Common myeloid progenitor, CD34-positive (primary cell): ENCODE data around the gene PCDHGA2.
"Not testable (repeated sequence)": the region's sequence is repeated elsewhere in the genome, so short reads cannot be mapped to it uniquely, and the experiment has no call there.

Experiments
- CTCF ChIA-PET: fragments of 350-600 bp; sonication (Branson Sonifier 250); formaldehyde crosslinking; loops from one replicate; lab custom pipeline; 2021; ENCODE audit warnings: antibody characterized with exemption; lab: Charles Lee
- POLR2A ChIA-PET: fragments of 350-600 bp; sonication (Branson Sonifier 250); formaldehyde crosslinking; loops from one replicate; lab custom pipeline; 2021; ENCODE audit warnings: antibody characterized with exemption; lab: Charles Lee
- DNase-seq, 3 donors: peaks; one replicate each; pipeline versions ENCODE4 v3.0.0 to v3.0.0-alpha.2; 2013
- H3K27ac ChIP-seq, 2 experiments: 1 replicate in 1 of 2; 2 replicates in 1 of 2; pipeline ENCODE4 v1.7.0; 2013; ENCODE audit warnings: inconsistent platforms in 2 of 2, low read length in 2 of 2, mild to moderate bottlenecking in 2 of 2, low read depth in 1 of 2, moderate library complexity in 1 of 2; ENCODE audit not compliant: severe bottlenecking in 2 of 2, insufficient read depth in 1 of 2, poor library complexity in 1 of 2
- H3K27me3 ChIP-seq, 5 experiments: replicated peaks in 2 of 5; 1 replicate in 3 of 5; 2 replicates in 2 of 5; pipeline versions ENCODE4 v1.6.1 to v1.7.0; 2013; ENCODE audit warnings: low read length in 4 of 5, mild to moderate bottlenecking in 2 of 5, moderate library complexity in 2 of 5, inconsistent platforms in 1 of 5; ENCODE audit not compliant: insufficient read depth in 5 of 5, control insufficient read depth in 4 of 5
- H3K36me3 ChIP-seq, 4 experiments: 1 replicate in 2 of 4; 2 replicates in 2 of 4; pipeline versions ENCODE4 v1.6.1 to v1.7.0; 2013; ENCODE audit warnings: low read length in 3 of 4, control low read depth in 1 of 4, mild to moderate bottlenecking in 1 of 4; ENCODE audit not compliant: control insufficient read depth in 4 of 4, insufficient read depth in 4 of 4
- H3K4me1 ChIP-seq, 4 experiments: 1 replicate in 3 of 4; 2 replicates in 1 of 4; pipeline versions ENCODE4 v1.6.1 to v1.7.1; 2013; ENCODE audit warnings: low read length in 3 of 4, mild to moderate bottlenecking in 3 of 4, control low read depth in 1 of 4, inconsistent platforms in 1 of 4, moderate library complexity in 1 of 4; ENCODE audit not compliant: control insufficient read depth in 4 of 4, insufficient read depth in 4 of 4; ENCODE audit errors: control extremely low read depth in 1 of 4
- H3K4me3 ChIP-seq, 7 experiments: 1 replicate in 4 of 7; 2 replicates in 3 of 7; pipeline versions ENCODE4 v1.5.1 to v1.7.0; 2013; ENCODE audit warnings: mild to moderate bottlenecking in 7 of 7, low read length in 6 of 7, moderate library complexity in 6 of 7, inconsistent platforms in 2 of 7, low read depth in 2 of 7, control low read depth in 1 of 7; ENCODE audit not compliant: insufficient read depth in 4 of 7, control insufficient read depth in 1 of 7; ENCODE audit errors: extremely low read depth in 1 of 7
- H3K9me3 ChIP-seq, 5 experiments: 1 replicate in 4 of 5; 2 replicates in 1 of 5; pipeline versions ENCODE4 v1.6.1 to v1.7.1; 2013; ENCODE audit warnings: low read length in 4 of 5, mild to moderate bottlenecking in 2 of 5, inconsistent platforms in 1 of 5, low read depth in 1 of 5, moderate library complexity in 1 of 5; ENCODE audit not compliant: control insufficient read depth in 4 of 5, insufficient read depth in 2 of 5; ENCODE audit errors: control extremely low read depth in 1 of 5
- WGBS: methylation state at CpG from one replicate; pipeline ENCODE4 v1.1.5; 2013; ENCODE audit not compliant: insufficient coverage; 5-methylcytosine and 5-hydroxymethylcytosine counted together

PCDHGA2 gene

DNA sequence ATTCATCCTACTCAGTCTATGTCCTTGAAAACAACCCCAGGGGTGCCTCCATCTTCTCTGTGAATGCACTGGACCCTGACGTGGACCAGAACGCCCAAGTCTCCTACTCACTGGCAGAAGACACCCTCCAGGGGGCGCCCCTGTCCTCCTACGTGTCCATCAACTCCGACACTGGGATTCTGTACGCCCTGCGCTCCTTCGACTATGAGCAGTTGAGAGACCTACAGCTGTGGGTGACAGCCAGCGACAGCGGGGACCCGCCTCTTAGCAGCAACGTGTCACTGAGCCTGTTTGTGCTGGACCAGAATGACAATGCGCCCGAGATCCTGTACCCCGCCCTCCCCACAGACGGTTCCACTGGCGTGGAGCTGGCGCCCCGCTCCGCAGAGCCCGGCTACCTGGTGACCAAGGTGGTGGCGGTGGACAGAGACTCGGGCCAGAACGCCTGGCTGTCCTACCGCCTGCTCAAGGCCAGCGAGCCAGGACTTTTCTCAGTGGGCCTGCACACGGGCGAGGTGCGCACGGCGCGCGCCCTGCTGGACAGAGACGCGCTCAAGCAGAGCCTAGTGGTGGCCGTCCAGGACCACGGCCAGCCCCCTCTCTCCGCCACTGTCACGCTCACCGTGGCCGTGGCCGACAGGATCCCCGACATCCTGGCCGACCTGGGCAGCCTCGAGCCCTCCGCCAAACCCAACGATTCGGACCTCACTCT lies 37.0 kb downstream of the PCDHGA2 start:
- H3K27ac ChIP-seq, H3K4me1 ChIP-seq, DNase-seq, H3K4me3 ChIP-seq, H3K36me3 ChIP-seq, POLR2A ChIA-PET: not testable (repeated sequence)
- WGBS, result 38% methylated on average over 17 of the region's 48 CpGs
- CTCF ChIA-PET, result interaction anchor here (0.6 kb wide), 1 partner anchor 764 kb away, joined by 3 read pairs; no protein-coding TSS in a partner anchor
- peaks cover 9 to 71% (median 19%) of the 10 kb centered on the region in 5 experiments for H3K27me3 ChIP-seq
- H3K9me3 ChIP-seq, result peaks cover 13 to 77% (median 62%) of the 10 kb centered on the region in 5 experiments

DNA sequence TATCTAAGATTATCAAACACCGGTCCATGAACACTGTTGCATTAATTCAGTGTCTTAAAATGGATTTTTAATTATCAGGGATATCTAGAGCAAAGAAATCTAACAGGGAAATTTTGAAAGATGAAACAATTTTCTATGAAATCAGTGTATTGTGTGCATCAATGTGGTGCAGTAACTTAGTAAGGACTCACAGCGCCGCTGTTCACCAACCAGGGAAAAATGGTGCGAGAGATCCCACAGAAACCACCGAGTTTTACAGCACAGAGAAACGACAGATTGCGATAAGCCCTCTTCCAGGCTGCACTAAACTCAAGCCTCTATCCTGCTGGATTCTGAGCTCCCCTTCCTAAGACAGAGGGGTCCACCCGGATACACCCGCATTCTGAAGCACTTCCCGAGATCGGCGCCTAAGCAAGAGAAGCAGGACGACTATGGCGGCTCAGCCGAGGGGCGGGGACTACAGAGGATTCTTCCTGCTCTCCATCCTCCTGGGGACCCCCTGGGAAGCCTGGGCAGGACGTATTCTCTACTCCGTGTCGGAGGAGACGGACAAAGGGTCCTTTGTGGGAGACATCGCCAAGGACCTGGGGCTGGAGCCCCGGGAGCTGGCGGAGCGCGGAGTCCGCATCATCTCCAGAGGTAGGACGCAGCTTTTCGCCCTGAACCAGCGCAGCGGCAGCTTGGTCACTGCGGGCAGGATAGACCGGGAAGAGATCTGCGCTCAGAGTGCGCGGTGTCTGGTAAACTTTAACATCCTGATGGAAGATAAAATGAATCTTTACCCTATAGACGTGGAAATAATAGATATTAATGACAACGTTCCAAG lies 44.1 kb downstream of the PCDHGA2 start, which contains the start of gene PCDHGA7:
PCDHGA7 (plus strand) TSS at position 274 of the 826 bp plus-strand sequence; CDS start at position 432, 158 bp downstream.
- DNase-seq, result peak in 2 of 3 donors; percentile 54 to 58
- H3K27me3 ChIP-seq, result peaks cover 6 to 57% (median 28%) of the 10 kb centered on the region in 5 experiments
- ChIA-PET POLR2A (no interaction called here), CTCF (interaction anchor here (0.7 to 1.5 kb wide), 4 partner anchors 14 to 181 kb away, joined by 3 to 5 read pairs (median 4); partner anchors contain the start of gene TAF7)
- H3K27ac ChIP-seq, result no peak within 1 kb of the TSS
- H3K9me3 ChIP-seq, result peaks cover 3 to 62% (median 39%) of the 10 kb centered on the region in 5 experiments
- H3K4me1 ChIP-seq, result no peaks in the 10 kb centered on the region
- H3K36me3 ChIP-seq, result no peaks in the 10 kb centered on the region
- WGBS, result 6% methylated on average over 31 of the region's 37 CpGs
- peak within 1 kb of the TSS in 6 of 7 experiments; percentile 16 to 63 (median 51) for H3K4me3 ChIP-seq

DNA sequence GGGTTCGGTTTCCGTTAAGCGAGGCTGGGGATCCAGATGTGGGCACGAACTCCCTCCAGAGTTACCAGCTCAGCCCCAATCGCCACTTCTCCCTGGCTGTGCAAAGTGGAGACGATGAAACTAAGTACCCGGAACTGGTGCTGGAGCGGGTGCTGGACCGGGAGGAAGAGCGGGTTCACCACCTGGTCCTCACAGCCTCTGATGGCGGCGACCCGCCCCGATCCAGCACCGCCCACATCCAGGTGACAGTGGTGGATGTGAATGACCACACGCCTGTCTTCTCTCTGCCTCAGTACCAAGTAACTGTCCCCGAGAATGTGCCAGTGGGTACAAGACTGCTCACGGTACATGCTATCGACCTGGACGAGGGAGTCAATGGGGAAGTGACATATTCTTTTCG lies 44.8 kb downstream of the PCDHGA2 start:
- H3K4me3 ChIP-seq, result peak overlapping the region in 2 of 7 experiments; percentile 62 to 63
- peaks cover 3 to 60% (median 42%) of the 10 kb centered on the region in 5 experiments for H3K9me3 ChIP-seq
- no peaks in the 10 kb centered on the region for H3K4me1 ChIP-seq
- 29% methylated on average over 13 of the region's 21 CpGs for WGBS
- no peak for DNase-seq
- peaks cover 7 to 58% (median 29%) of the 10 kb centered on the region in 5 experiments for H3K27me3 ChIP-seq
- ChIA-PET POLR2A (no interaction called here), CTCF (interaction anchor here (0.7 to 1.5 kb wide), 3 partner anchors 13 to 180 kb away, joined by 3 to 5 read pairs (median 4); no protein-coding TSS in a partner anchor)
- H3K27ac ChIP-seq, result no peak overlapping the region
- no peaks in the 10 kb centered on the region for H3K36me3 ChIP-seq

DNA sequence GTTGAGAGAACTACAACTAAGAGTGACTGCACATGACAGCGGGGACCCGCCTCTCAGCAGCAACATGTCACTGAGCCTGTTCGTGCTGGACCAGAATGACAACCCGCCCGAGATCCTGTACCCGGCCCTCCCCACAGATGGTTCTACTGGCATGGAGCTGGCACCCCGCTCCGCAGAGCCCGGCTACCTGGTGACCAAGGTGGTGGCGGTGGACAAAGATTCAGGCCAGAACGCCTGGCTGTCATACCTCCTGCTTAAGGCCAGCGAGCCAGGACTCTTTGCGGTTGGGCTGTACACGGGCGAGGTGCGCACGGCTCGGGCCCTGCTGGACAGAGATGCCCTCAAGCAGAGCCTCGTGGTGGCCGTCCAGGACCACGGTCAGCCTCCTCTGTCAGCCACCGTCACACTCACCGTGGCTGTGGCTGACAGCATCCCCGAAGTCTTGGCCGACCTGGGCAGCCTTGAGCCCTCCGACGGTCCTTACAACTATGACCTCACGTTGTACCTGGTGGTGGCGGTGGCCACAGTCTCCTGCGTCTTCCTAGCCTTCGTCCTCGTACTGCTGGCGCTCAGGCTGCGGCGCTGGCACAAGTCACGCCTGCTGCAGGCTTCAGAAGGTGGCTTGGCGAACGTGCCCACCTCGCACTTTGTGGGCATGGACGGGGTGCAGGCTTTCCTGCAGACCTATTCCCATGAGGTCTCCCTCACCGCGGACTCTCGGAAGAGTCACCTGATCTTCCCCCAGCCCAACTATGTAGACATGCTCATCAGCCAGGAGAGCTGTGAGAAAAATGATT lies 46.1 kb downstream of the PCDHGA2 start:
- peaks cover 0 to 4% (median 0%) of the 10 kb centered on the region in 4 experiments for H3K36me3 ChIP-seq
- no peaks in the 10 kb centered on the region for H3K4me1 ChIP-seq
- no peak overlapping the region for H3K4me3 ChIP-seq
- no peak for DNase-seq
- CTCF ChIA-PET, result no interaction called here
- WGBS, result 44% methylated on average over 42 of the region's 43 CpGs
- peaks cover 2 to 69% (median 53%) of the 10 kb centered on the region in 5 experiments for H3K9me3 ChIP-seq
- H3K27ac ChIP-seq, result no peak overlapping the region
- peaks cover 14 to 72% (median 34%) of the 10 kb centered on the region in 5 experiments for H3K27me3 ChIP-seq
- POLR2A ChIA-PET, result no interaction called here

DNA sequence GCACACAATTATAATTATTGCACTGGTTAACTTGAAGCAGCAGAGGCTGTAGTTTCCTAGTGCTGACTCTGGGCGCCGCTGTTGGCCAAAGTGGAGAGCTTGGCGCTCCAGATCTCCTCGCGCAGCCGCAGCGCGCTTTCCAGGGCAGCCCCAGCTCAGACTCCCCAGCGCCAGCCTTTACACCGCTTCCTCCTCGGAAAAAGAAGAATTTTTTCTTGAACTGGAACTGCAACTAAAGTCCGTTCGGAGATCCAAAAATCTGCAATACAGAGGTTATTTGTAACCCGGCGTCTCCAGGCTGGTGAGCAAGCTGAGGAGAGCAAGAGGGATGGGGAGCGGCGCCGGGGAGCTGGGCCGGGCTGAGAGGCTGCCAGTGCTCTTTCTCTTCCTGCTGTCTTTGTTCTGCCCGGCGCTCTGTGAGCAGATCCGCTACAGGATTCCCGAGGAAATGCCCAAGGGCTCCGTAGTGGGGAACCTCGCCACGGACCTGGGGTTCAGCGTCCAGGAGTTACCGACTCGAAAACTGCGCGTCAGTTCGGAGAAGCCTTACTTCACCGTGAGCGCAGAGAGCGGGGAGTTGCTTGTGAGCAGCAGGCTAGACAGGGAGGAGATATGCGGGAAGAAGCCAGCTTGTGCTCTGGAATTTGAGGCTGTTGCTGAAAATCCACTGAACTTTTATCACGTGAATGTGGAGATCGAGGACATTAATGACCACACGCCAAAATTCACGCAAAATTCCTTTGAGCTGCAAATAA lies 49.2 kb downstream of the PCDHGA2 start, which contains the start of gene PCDHGB4:
PCDHGB4 (plus strand) TSS at position 142 of the 755 bp plus-strand sequence; CDS start at position 329, 187 bp downstream.
- H3K27ac ChIP-seq, POLR2A ChIA-PET, H3K36me3 ChIP-seq, H3K4me1 ChIP-seq: not testable (repeated sequence)
- H3K9me3 ChIP-seq, result peaks cover 0 to 78% (median 53%) of the 10 kb centered on the region in 5 experiments
- CTCF ChIA-PET, result interaction anchor here (1.0 to 1.8 kb wide), 7 partner anchors 9 to 176 kb away, joined by 3 to 5 read pairs (median 4); partner anchors contain the start of gene PCDHGA12
- DNase-seq, result peak; percentile 32 to 70 (median 67)
- 14% methylated on average over 11 of the region's 40 CpGs for WGBS
- H3K4me3 ChIP-seq, result peak within 1 kb of the TSS in 3 of 7 experiments; percentile 24 to 57 (median 36)
- H3K27me3 ChIP-seq, result peaks cover 13 to 80% (median 36%) of the 10 kb centered on the region in 5 experiments

DNA sequence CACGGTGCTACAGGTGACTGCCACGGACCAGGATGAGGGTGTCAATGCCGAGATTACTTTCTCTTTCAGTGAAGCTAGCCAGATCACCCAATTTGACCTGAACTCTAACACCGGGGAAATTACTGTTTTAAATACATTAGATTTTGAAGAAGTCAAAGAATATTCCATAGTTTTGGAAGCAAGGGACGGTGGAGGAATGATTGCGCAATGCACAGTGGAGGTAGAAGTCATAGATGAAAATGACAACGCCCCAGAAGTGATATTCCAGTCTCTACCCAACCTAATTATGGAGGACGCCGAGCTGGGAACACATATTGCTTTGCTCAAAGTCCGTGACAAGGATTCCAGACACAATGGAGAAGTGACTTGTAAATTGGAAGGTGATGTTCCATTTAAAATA lies 50.1 kb downstream of the PCDHGA2 start:
- POLR2A ChIA-PET, result no interaction called here
- no peak overlapping the region for H3K4me3 ChIP-seq
- no peak for DNase-seq
- no peaks in the 10 kb centered on the region for H3K4me1 ChIP-seq
- H3K27me3 ChIP-seq, result peaks cover 11 to 80% (median 38%) of the 10 kb centered on the region in 5 experiments
- peaks cover 0 to 8% (median 0%) of the 10 kb centered on the region in 4 experiments for H3K36me3 ChIP-seq
- CTCF ChIA-PET, result interaction anchor here (1.2 to 1.7 kb wide), 3 partner anchors 8 to 42 kb away, joined by 3 to 4 read pairs (median 4); partner anchors contain the start of gene PCDHGA12
- peaks cover 0 to 78% (median 54%) of the 10 kb centered on the region in 5 experiments for H3K9me3 ChIP-seq
- H3K27ac ChIP-seq, result no peak overlapping the region
- 31% methylated on average over 5 of the region's 10 CpGs for WGBS
